Esophagus muscularis mucosa (tissue), 3 donors: ENCODE measurements around the gene POT1.

Experiments used
- CTCF ChIP-seq, 3 experiments: fragments of 200-600 bp in 2 of 3; fragments of 450-650 bp in 1 of 3; sonication (generic) in 2 of 3; IDR thresholded peaks; one replicate each; pipeline ENCODE4 v1.5.1; 2017 to 2019; ENCODE audit warnings: antibody characterized with exemption in 3 of 3, mild to moderate bottlenecking in 2 of 3, moderate library complexity in 1 of 3
- POLR2A ChIP-seq: fragments of 450-650 bp; IDR thresholded peaks from one replicate; pipeline ENCODE4 v1.6.1; 2017; ENCODE audit warnings: antibody characterized with exemption, moderate library complexity, mild to moderate bottlenecking, low read depth

- TF ChIP-seq CTCF (IDR thresholded peaks at IDR 0.05) (no peak), POLR2A (no peak)
These were observed 137.6 kb downstream of the POT1 start for GRCh38 chr7:124792002-124792401.
